HCT116 (cell line): Measurements from ENCODE around the gene CYP1A1.

Experiments used
- CTCF ChIP-seq, 3 experiments: fragments of 200-600 bp in 1 of 3; sonication (generic) in 1 of 3; IDR thresholded peaks in 2 of 3; conservative IDR thresholded peaks in 1 of 3; 2 replicates each; pipeline ENCODE4 v1.5.1; 2012 to 2017; ENCODE audit warnings: low read depth in 2 of 3, low read length in 2 of 3, antibody characterized with exemption in 1 of 3, borderline replicate concordance in 1 of 3, control low read depth in 1 of 3, mild to moderate bottlenecking in 1 of 3, mixed read lengths in 1 of 3, mixed run types in 1 of 3, moderate library complexity in 1 of 3; ENCODE audit not compliant: insufficient read depth in 1 of 3
- MAX ChIP-seq: IDR thresholded peaks from 2 replicates; pipeline ENCODE4 v1.6.1; 2012
- POLR2AphosphoS5 ChIP-seq: IDR thresholded peaks from 2 replicates; pipeline ENCODE4 v1.6.1; 2011; ENCODE audit warnings: mild to moderate bottlenecking, low read depth, low read length, moderate library complexity
- REST ChIP-seq: IDR thresholded peaks from 2 replicates; pipeline ENCODE4 v1.6.1; 2012; ENCODE audit warnings: low read depth
- SP1 ChIP-seq: IDR thresholded peaks from 2 replicates; pipeline ENCODE4 v1.6.1; 2012; ENCODE audit warnings: low read depth
- SRF ChIP-seq: IDR thresholded peaks from 2 replicates; pipeline ENCODE4 v1.6.1; 2012; ENCODE audit warnings: low read depth

GRCh38 chr15:74727727-74728126, 2.4 kb upstream of the CYP1A1 start:
- TF ChIP-seq SP1 (no peak), CTCF (IDR thresholded peaks at IDR 0.05 in 2 of 3, conservative IDR thresholded peaks at IDR 0.05 in 1 of 3; ENCODE audit: borderline replicate concordance in 1 of 3, insufficient read depth in 1 of 3, low read depth in 2 of 3, low read length in 2 of 3) (no peak), POLR2AphosphoS5 (no peak), MAX (no peak), SRF (no peak), REST (no peak)
